ENCODE results near the gene PITX1.

PITX1 gene

DNA sequence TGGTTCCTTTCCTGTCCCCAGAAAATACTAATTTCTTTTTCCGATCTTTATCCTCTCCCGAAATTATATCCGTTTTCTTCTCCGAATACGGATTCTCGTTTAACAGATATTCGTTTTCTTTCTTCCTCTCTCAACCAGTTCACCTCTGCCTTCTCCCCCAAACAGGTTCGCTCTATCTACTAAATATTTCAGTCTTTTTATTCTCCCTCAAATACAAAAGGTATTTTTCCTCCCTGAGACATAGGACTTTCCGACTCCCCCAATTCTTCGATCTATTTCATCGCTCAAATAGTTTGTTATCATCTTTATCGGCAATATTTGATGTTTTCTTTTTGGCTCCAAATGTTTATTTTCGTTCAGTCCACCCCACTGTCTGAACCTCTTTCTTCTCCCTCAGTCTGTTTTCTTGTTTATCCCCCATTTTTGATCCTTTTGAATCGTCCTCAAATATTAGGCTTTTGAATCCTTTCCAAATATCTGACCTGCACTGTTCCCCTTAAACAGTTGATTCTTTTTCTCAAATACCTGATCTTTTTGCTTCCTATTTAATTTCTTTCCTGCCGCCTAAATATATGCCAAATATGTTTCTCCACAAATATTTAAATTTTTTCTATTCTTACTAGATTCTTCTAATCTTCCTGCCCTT lies 4.4 kb downstream of the PITX1 start:
- no peak for DNase-seq (ENCODE audit: low read depth, low spot score)

DNA sequence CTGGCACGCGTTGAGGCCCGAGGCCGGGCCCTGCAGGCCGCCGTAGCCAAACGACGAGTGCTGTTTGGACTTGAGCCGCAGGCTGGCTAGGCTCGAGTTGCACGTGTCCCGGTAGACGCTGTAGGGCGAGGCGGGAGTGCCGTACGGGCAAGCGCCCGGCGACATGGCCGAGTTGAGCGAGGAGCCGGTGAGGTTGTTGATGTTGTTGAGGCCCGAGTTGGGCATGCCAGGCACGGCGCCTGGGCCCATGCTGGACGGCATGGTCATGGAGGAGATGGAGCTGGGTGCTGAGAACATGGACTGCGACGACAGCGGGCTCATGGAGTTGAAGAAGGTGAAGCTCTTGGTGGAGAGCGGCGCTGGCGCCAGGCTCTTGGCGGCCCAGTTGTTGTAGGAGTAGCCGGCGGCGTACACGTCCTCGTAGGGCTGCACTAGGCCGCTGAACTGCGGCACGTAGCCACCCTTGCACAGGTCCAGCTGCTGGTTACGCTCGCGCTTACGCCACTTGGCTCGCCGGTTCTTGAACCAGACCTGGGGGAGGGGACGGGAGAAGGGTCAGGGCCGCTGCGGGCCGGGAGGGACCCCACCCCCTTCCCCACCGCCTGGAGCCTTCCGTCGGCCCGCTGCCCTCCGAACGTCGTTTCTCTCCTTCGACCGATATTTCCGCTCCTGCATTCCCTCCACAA lies 5.1 kb downstream of the PITX1 start:
- no peak for DNase-seq (ENCODE audit: low read depth, low spot score)

DNA sequence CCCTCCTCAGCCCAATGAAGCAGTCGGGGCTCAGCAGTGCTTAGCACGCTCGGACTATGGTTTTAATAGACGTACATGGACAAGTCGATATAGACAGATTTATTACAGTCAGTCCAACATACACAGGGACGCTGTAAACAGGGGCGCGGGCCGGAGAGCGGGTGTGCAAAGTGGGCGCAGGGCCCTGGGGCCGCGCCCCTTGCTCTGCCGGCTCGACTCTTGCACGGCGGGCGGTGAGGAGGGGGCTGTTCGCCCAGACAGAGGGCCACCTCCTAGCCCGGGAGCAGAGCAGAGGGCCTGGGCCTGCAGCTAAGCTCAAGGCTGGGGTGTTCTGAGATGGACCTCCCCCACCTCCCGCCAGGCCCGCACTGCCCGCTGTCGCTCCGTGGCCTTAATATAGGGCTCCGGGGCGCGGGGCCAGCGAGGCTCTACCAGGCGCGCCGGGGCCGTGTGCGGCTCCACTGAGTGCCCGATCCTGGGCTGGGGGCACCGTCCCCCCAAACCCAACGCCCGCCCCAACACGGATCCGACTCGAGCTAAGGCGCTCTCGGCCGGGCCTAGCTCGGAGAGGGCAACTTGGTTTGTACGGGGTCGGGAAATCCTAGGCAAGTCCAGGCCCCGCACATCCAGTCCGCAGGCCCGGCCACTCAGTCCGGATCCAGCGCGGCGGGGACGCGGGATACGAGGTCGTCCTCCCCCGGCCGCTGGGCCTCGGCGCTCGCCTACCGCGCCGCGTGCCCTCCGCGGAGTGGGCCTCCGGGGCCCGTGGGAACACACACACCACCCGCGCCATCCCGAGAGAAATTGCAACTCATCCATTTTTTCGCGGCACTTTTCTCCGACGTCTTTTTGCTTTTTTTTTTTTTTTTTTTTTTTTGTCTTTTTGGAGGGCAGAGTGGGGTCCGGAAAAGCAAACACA lies 6.1 kb downstream of the PITX1 start:
- no peak for DNase-seq (ENCODE audit: low read depth, low spot score)

DNA sequence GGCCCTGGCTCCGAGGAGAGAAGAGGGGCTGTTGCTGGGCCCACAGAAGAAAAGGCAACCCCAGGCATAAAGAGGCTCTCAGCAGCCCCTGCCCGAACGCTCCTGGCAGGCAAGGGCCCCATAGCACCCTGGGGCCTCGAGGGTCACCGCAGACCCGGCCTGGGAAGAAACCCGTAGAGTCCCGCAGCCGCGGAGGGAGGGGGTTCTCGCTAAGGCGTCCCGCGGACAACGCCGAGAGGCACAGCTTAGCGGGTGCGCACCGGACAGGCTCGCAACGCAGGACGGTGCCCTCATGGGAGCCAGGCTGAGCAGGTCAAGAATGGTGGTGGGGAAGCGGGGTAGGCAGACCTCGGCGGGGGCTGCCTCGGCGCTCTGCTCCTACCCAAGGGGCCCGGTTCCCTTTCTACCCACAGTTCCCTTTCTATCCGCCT lies 6.7 kb downstream of the PITX1 start:
- DNase-seq (ENCODE audit: low read depth, low spot score): no peak

DNA sequence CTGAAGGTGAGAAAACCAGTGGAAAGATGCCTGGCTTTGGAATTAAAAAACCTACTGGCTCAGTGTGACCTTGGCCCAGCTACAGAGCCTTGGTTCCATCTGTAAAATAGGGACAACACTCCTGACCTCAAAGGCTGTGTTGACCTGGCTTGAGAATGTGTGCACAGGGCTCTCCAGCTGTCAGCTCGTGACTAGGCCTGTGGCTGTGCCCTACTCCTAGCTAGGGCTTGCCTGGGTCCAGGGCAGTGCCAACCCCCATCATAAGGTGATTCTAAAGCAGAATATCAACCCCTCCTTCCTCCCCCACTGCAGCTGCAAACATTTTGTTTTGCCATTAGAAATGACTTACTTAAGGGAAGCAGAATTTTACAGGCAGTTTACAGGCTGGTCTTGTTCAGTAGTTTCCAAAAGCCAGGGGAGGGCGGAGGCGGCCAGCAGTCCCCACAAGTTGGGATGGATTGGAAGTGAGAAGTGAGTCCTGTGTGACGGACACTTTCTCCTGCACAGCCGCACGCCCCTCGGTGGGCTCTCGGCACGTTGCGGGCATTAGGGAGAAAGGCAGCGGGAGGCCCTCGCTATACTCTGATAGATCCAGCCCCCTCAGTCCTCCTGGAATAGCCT lies 7.3 kb downstream of the PITX1 start:
- no peak for DNase-seq (ENCODE audit: low read depth, low spot score)

DNA sequence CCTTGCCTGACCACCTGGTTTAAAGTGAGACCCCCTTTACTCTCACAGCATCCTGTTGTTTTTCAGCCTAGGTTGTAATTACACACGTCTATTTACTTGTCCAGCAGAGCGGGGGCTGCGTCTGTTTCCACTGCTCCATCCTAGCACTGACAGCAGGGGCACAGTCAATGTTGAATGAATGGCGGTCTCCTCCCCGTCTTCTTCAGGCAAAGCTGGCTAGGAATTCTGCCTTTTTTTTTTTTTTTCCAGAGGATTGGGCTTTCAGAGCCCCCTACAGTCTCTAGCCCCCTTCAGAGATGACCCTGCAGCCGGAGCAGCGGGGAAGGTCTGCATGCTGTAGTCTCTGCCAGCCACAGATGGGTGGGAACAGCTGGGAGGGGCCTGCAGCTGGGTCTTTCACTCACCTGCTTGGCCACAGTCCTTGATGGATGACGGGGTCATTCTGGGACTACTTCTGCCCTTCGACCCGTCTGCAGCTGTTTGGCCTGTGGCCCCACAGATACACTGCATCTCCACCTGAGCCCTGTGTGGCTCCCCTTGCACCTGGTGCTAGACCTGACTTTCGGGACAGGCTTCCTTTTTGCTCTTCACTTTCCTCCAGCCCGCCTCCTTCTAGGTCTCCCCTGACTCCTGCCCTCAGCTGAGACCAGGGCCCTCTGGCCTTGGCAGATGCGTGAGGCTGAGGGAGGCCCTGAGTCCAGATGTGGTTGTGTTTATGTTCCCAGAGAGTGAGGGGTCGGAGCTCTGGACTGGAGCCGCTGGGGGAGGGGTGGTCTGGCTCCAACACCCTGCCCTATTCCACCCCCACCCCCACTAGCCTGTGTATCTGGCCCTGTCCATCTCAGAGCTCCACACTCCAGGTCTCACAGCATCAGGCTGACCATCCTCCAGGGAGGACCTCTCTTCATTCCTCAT lies 8.0 kb downstream of the PITX1 start:
- DNase-seq (ENCODE audit: low read depth, low spot score): no peak

DNA sequence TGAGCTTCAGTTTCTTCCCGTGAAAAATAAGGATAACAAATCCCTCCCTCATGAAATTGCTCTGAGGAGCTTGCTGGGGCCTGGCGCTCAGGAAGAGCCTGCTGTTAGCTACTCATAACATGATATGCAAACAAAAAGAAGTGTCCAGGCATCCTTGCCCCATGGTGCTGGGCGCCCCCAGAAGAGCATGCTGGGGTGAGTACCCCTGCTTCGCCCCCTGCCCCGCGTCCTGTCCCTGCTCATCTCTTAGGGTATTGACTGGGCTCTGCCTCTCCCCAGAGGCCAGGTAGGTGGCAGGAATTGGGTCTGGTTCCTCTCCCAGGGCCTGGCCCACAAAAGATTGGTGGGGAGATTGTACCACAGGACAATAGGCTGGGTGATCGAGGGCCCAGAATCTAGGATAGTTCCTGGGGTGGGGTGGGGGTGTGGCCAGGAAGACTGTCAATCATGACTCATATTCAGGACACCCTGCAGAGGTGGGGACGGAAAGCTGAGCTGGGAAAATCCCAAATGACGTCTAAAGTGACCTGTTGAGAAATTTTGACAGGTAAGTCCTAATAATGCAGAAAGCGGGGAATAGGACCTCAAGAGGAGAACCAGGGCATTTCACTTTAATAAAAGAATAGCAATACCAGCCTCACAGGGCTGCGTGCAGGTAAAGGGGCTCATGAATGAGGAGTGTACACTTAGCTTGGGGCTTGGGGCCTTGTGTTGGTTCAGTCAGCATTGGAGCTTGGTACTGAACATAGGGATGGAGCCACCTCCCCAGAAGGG lies 8.9 kb downstream of the PITX1 start:
- DNase-seq (ENCODE audit: low read depth, low spot score): no peak

DNA sequence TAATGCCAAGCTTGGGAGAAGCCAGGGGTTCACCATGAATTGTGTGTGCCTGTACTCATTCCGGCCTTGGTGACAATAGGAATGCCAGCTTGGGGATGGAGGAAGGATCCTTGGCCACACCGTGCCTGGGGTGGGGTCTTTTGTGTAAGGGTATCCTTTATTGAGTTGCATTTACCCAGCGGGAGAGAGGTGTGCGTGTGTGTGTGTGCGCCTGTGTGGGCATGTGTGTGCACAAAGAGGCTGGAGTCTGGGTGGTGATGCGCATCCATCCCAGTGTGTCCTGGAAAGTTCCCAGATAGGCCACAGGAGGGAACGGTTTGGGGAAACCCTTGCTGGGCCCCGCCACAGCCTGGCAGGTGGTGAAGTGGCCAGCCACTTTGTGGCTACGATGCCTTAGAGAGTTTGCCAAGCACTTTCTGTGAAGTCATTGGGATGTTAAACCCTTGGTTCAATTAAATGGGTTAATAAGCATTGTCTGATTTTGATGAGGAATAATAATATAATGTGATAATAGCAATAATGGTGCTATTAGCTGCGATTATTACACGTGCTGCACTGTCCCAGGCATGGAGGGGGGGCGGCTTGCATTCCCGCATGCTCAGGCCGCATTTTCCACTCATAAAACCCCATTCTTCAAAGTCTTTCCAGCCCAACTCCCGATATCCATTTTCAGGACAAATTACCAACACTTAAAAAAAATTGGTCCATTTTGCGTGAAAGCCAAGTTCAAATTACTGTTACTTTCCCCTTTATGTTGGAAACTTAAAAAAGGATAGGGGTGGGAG lies 13.7 kb downstream of the PITX1 start:
- no peak for DNase-seq (ENCODE audit: low read depth, low spot score)

DNA sequence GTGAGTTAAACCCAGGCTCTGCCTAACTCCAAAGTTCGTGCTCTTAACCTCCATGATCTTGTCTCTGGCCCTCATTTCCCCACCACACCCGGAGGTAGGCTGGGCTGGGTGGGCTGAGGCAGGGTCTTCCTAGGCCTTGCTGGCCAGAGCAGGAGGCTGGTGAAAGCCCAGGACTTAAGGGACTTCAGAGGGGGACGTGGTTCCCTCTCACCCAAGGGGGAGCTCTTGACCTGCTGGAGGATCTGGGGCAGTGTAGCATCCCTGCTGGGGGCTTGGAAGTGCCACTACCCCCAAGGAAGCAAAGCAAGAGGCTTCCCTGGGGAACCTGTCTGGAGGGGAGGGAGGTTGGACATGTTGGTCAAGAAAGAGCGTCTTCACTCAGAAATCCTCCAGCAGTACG lies 14.7 kb downstream of the PITX1 start:
- DNase-seq (ENCODE audit: low read depth, low spot score): no peak

DNA sequence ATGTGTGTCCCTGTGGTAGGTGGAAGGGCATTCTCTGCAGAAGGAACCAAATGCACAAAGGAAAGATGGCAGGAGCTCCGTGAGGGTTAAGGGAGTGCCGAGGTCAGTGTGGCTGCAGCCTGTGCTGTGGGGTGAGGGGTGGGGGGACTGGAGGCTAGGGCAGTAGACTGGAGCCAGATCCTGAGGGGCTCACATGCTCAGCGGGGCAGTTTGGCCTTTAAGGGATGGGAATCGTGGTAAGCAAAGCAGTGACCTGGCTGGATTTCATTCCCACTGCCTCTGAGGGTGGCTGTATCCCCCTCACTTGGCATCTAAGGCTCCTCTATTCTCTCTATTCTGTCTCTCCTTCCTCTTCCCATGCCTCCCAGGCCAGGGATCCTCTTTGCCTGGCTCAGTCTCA lies 15.6 kb downstream of the PITX1 start:
- no peak for DNase-seq (ENCODE audit: low read depth, low spot score)

DNA sequence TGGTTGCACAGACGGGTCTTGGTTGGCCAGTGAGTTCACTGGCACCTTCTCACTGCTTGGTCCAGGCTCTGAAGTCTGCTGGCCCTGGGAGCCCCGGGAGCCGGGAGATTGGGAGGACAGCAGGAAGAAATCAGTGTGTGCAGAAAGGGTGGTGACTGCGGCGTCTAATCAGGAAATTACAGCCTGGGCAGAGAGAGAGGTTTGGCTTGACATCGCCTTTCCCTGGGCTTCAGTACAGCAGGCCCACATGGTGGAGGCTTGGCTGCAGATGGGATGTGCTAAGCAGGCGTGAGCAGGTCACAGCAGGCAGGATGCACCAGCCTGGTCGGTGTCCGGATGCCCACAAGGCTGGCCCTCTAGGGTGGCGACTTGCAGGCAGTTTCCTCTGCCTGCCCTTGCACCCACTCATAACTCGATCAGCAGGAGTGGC lies 17.2 kb downstream of the PITX1 start:
- DNase-seq (ENCODE audit: low read depth, low spot score): no peak

DNA sequence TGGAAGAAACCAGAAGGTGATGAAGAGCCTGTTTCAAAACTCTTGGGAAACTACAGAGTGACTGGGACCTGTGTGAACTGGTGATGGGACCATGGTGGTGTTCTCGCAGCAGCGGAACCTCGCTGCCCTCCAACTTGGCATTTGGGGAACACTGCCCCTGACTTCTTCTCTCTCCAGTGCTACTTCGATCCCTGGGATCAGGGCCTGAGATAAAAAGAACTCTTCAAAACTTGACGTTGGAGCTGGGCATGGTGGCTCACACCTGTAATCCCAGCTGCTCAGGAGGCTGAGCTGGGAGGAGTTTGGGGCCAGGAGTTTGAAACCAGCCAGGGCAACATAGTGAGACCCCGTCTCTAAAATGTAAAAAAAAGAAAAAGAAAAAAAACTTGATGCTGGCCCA lies 18.1 kb downstream of the PITX1 start:
- DNase-seq (ENCODE audit: low read depth, low spot score): no peak

DNA sequence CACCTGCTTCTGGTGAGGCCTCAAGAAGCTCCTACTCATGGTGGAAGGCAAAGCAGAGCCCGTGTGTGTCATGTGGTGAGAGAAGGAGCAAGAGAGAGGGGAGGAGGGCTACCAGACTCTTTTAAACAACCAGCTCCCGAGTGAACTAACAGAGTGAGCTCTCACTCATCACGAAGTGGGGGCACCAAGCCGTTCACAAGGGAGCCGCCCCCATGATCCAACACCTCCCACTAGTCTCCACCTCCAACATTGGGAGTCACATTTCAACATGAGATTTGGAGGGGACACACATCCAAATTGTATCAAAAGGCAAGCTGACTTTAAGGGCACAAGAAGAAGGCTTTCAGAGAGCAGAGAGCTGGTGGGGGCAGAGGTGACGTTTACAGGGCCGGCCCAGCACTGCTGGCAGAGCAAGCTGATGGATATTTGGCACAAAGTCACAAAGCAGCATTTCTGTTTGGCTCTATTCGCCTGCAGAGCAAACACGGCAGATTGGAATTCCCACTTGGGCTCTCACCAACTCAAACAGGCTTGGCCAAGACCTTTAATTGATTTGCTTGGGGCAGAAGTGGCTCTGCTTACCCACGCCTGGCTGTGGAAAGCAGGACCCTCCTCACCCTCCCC lies 20.0 kb downstream of the PITX1 start:
- no peak for DNase-seq (ENCODE audit: low read depth, low spot score)

DNA sequence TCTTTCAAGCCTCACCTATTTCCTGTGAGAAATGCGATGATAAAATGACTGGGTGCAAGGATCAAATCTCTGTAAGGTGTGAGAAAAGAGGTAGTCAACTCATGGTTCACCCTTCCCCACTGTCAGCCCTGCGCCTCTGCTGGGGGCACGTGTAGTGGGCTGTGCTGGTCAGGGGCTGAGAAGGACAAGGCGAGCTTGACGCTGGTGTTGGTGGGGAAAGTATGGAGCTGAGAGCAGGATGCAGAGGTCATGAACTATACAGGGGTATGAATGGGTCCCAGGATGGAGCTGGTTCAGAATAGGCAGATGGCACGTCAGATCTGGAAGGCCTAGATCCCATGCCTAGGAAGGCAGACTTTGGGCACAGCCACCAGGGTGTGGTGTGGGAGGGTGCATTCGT lies 20.6 kb downstream of the PITX1 start:
- DNase-seq (ENCODE audit: low read depth, low spot score): no peak

DNA sequence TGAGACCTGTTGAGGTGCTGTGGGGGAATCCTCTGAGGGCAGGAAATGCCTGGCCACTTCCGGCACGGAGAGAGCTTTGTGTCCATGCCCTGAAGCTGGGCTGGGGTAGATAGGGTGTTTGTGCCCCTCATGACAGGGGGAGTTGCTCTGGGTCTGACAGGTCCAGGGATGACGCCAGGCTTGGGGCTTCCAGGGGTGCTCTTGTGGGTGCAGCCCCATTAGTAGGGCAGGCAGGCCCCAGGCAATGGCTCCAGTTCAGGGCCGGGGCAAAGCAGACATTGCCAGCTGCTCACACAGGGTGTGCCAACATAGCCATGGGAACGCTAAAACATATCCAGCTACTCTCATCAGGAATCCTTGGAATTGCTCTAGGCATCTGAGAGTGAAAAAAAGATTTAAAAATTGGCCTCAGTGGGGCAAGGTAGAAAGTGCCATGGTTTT lies 21.1 kb downstream of the PITX1 start:
- no peak for DNase-seq (ENCODE audit: low read depth, low spot score)

DNA sequence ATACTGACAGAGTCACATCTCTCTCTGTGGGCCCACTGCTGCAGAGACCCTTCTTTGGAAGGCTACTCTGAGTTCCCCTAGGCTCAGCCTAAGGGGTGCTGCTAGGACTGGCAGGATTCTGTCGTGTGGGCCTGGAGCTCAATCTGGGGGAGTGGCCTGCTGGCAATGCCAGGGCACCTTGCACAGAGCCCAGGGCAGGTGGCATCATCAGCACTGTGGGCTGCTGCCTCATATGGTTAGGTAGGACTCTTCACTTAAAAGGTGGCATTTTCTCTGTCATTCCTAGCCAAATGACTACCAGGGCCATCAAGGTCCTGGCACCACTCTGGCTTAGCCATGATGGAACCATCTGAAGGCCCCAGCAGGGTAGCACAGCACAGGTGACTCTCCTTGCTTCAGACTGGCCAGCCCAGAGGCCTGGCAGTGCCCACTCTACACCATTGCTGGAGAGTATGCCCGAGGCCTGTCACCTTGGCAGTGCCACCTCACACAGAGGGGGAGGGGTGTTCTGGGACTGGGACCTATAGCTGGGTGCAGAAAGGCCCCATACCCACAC lies 21.9 kb downstream of the PITX1 start:
- no peak for DNase-seq (ENCODE audit: low read depth, low spot score)

DNA sequence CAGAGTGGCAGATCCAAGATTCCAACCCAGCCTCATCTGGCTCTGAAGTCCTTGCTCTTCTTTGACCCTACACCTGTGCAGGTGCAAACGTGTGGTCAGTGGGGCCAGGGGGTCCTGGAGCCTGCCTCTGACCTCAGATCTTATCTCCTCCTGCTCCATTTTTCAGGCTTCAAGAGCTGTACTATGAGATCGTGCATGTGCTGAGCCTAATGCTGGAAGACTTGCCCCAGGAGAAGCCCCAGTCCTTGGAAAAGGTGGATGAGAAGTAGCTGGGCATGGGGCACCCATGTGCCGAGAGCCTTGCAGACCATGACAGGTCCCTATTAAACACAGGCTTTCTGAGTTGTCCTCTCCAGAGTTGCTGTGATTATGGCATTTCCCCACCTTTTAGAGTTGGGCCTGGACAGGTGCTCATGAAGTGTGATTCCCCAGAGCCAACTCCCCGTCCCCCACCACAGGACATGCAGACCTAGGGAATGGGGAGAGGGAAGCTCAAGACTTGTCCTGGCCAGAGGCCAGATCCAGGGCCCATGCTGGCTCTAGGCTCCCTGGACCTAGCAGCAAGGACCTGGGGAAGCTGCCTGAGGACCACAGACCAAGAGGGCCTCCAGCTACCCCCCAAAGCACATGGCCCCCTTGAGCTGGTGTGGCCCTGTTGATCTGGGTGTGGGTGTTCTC lies 22.5 kb downstream of the PITX1 start:
- DNase-seq (ENCODE audit: low read depth, low spot score): no peak
